DOHH2 (cell line): ENCODE data around the gene VPS51.

Experiments
- CTCF ChIP-seq: fragments of 200-600 bp; sonication (generic); IDR thresholded peaks from one replicate; pipeline ENCODE4 v1.5.1; 2014; ENCODE audit warnings: antibody characterized with exemption, mild to moderate bottlenecking, low read depth, low read length; ENCODE audit not compliant: poor library complexity, severe bottlenecking
- EZH2phosphoT487 ChIP-seq: fragments of 200-600 bp; sonication (generic); IDR thresholded peaks from 2 replicates; pipeline ENCODE4 v1.6.1; 2017; ENCODE audit warnings: borderline replicate concordance, mild to moderate bottlenecking, antibody characterized with exemption, low read length, moderate library complexity, mixed read lengths

- TF ChIP-seq CTCF (no peak), EZH2phosphoT487 (no peak)
Measured at GRCh38 chr11:65116370-65117205, 20.6 kb downstream of the VPS51 start.
